Naive thymus-derived CD4-positive, alpha-beta T cell (primary cell): ENCODE data around the gene NCKAP5L. TPM values are rescaled to one million over a fixed set of nuclear protein-coding genes. Genes with fewer than 3 reads are reported as not detected.
A peak's percentile ranks its signal among the peaks of the same experiment; 100 is the strongest.

Experiments used
- ATAC-seq: fragments of 150-1000 bp; cut with Tn5 transposase; 2 replicates; pipeline ENCODE4 v1.10.0; 2021; ENCODE audit warnings: mild to moderate bottlenecking, moderate library complexity
- CTCF ChIA-PET: fragments of 350-600 bp; sonication (Branson Sonifier 250); formaldehyde crosslinking; loops from one replicate; lab custom pipeline; 2021; ENCODE audit warnings: antibody characterized with exemption; lab: Charles Lee
- POLR2A ChIA-PET: fragments of 350-600 bp; sonication (Branson Sonifier 250); formaldehyde crosslinking; loops from one replicate; lab custom pipeline; 2021; ENCODE audit warnings: antibody characterized with exemption, inconsistent platforms; lab: Charles Lee
- DNase-seq, 9 donors: peaks; one replicate each; pipeline versions ENCODE4 v3.0.0 to v3.0.0-alpha.2; 2020 to 2022; ENCODE audit warnings: mixed read lengths in 1 of 9
- H3K27ac ChIP-seq: one replicate; pipeline ENCODE4 v1.7.0; 2013; ENCODE audit warnings: mild to moderate bottlenecking, low read depth, low read length, moderate library complexity
- H3K27me3 ChIP-seq, 2 donors: one replicate each; pipeline ENCODE4 v1.7.0; 2013; ENCODE audit warnings: low read length in 2 of 2, mild to moderate bottlenecking in 2 of 2, moderate library complexity in 2 of 2; ENCODE audit not compliant: control insufficient read depth in 2 of 2, insufficient read depth in 2 of 2
- H3K36me3 ChIP-seq, 3 experiments: 1 replicate in 2 of 3; 2 replicates in 1 of 3; pipeline ENCODE4 v1.7.0; 2013; ENCODE audit warnings: low read length in 3 of 3, mild to moderate bottlenecking in 3 of 3, moderate library complexity in 1 of 3; ENCODE audit not compliant: insufficient read depth in 3 of 3, control insufficient read depth in 2 of 3
- H3K4me1 ChIP-seq, 2 donors: one replicate each; pipeline ENCODE4 v1.7.0; 2013; ENCODE audit warnings: low read length in 2 of 2, mild to moderate bottlenecking in 2 of 2, moderate library complexity in 1 of 2; ENCODE audit not compliant: control insufficient read depth in 2 of 2, insufficient read depth in 2 of 2
- H3K4me3 ChIP-seq: 2 replicates; pipeline ENCODE4 v1.7.0; 2013; ENCODE audit warnings: mild to moderate bottlenecking, low read length
- H3K9me3 ChIP-seq, 3 experiments: 1 replicate in 2 of 3; 2 replicates in 1 of 3; pipeline ENCODE4 v1.7.0; 2013; ENCODE audit warnings: low read length in 3 of 3; ENCODE audit not compliant: control insufficient read depth in 2 of 3
- H3K27ac Mint-ChIP-seq, 9 donors: one replicate each; pipeline ENCODE4 v1.8.0; 2020 to 2022; ENCODE audit warnings: mixed read lengths in 9 of 9, mild to moderate bottlenecking in 8 of 9, moderate library complexity in 5 of 9, inconsistent platforms in 2 of 9
- H3K27me3 Mint-ChIP-seq, 5 donors: one replicate each; pipeline ENCODE4 v1.8.0; 2021 to 2022; ENCODE audit warnings: mixed read lengths in 5 of 5, mild to moderate bottlenecking in 1 of 5
- H3K36me3 Mint-ChIP-seq, 5 donors: one replicate each; pipeline ENCODE4 v1.8.0; 2020 to 2022; ENCODE audit warnings: mixed read lengths in 5 of 5, mild to moderate bottlenecking in 3 of 5, inconsistent platforms in 1 of 5
- H3K4me1 Mint-ChIP-seq, 7 donors: one replicate each; pipeline ENCODE4 v1.8.0; 2020 to 2022; ENCODE audit warnings: mixed read lengths in 7 of 7, mild to moderate bottlenecking in 3 of 7, inconsistent platforms in 1 of 7
- H3K4me3 Mint-ChIP-seq, 10 donors: one replicate each; pipeline ENCODE4 v1.8.0; 2020 to 2022; ENCODE audit warnings: mild to moderate bottlenecking in 10 of 10, mixed read lengths in 10 of 10, moderate library complexity in 6 of 10, inconsistent platforms in 2 of 10
- H3K9me3 Mint-ChIP-seq, 11 donors: one replicate each; pipeline ENCODE4 v1.8.0; 2020 to 2022; ENCODE audit warnings: mixed read lengths in 11 of 11, mild to moderate bottlenecking in 4 of 11, inconsistent platforms in 1 of 11, moderate library complexity in 1 of 11
- intact Hi-C, 2 donors: fragments of 100-400 bp; cut with micrococcal nuclease; formaldehyde crosslinking; loops; one replicate each; pipeline ENCODE4 v1.15.1; 2023
- polyA plus RNA-seq, 2 donors: library from polyadenylated mRNA; unstranded; fragments of 300-500 nt; fragmentation: Illumina TruSeq; gene quantifications; one replicate each; pipeline ENCODE4 v1.2.3, GENCODE V29; 2021
- total RNA-seq, 6 experiments: library from RNA in 5 of 6; stranded (reverse) in 5 of 6; gene quantifications; 1 replicate in 5 of 6; 2 replicates in 1 of 6; pipeline ENCODE4 v1.2.3 and lab custom pipeline; 2021 to 2026

The NCKAP5L gene
- total and polyA plus RNA-seq, 7 experiments from 2014 or later = 1.8 to 27.5 (median 11.0) TPM

DNA sequence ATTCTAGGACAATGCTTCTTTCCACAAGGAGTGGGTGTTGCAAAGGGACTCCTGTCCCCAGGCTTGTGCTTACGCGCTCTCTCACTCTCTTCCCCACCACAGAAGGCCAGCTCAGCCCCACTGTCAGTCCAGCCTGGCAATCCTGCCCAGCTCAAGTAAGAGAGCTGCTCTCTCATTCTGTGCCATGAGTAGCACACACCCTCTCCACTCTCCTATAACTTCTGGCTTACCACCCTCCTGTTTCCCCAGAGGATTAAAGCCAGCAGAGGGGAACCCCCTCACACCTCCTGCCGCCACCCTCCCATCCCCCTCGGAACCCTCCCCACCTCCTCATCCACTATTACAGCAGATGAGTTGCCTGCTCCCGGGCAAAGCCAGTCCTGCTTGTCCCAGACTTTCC lies 17.1 kb downstream of the NCKAP5L start:
- POLR2A ChIA-PET = no interaction called here

DNA sequence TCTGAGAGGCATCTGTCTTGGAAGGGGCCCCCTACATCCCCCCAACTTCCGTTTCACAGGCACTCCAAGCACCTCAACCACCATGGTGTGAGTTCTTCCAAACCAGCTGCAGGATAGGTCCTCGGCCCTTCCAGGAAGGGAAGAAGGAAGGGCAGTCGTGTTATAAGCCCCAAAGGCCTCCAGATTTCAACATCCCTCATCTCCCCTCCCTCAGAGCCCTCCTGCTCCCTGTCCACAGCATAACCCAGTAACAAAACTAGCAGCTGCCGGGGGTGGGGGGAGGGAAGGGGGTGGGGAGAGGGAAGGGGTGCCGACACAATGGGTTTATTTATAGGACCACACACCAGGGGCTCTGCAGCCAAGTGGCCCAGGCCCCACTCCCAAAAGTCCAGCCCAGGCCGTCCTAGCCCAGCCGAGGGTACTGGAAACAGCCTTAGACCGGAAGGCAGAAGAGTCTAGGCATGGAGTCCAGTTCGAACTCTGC lies 18.3 kb downstream of the NCKAP5L start:
- H3K36me3 Mint-ChIP-seq = peaks cover 0 to 18% (median 6%) of the 10 kb centered on the region in 5 donors
- no peaks in the 10 kb centered on the region for H3K27me3 Mint-ChIP-seq
- intact Hi-C loops = no loop called here
- H3K9me3 Mint-ChIP-seq = no peaks in the 10 kb centered on the region
- CTCF ChIA-PET = no interaction called here
- Histone ChIP-seq H3K4me1 (no peaks in the 10 kb centered on the region), H3K27me3 (no peaks in the 10 kb centered on the region), H3K36me3 (peaks cover 0 to 12% (median 0%) of the 10 kb centered on the region in 3 experiments), H3K27ac (no peak overlapping the region), H3K9me3 (no peaks in the 10 kb centered on the region), H3K4me3 (no peak overlapping the region)
- no peak overlapping the region for H3K27ac Mint-ChIP-seq
- no peak for ATAC-seq
- no peak for DNase-seq
- no peak overlapping the region for H3K4me3 Mint-ChIP-seq
- peaks cover 3 to 8% (median 5%) of the 10 kb centered on the region in 7 donors for H3K4me1 Mint-ChIP-seq
- POLR2A ChIA-PET = interaction anchor here (0.9 kb wide), 1 partner anchor 17 kb away, joined by 4 read pairs; no protein-coding TSS in a partner anchor

More for the DNA sequence above, 17.1 kb downstream of the NCKAP5L start:
- Mint-ChIP-seq H3K4me1 (peaks cover 3 to 8% (median 6%) of the 10 kb centered on the region in 7 donors), H3K4me3 (no peak overlapping the region), H3K36me3 (peaks cover 0 to 12% (median 5%) of the 10 kb centered on the region in 5 donors), H3K27me3 (no peaks in the 10 kb centered on the region), H3K27ac (no peak overlapping the region), H3K9me3 (no peaks in the 10 kb centered on the region)
- intact Hi-C loops = no loop called here
- Histone ChIP-seq H3K36me3 (peaks cover 0 to 5% (median 0%) of the 10 kb centered on the region in 3 experiments), H3K9me3 (no peaks in the 10 kb centered on the region), H3K4me1 (no peaks in the 10 kb centered on the region), H3K4me3 (no peak overlapping the region), H3K27ac (no peak overlapping the region), H3K27me3 (no peaks in the 10 kb centered on the region)
- CTCF ChIA-PET = interaction anchor here (0.7 kb wide), 1 partner anchor 89 kb away, joined by 3 read pairs; no protein-coding TSS in a partner anchor
- DNase-seq (no peak), ATAC-seq (no peak)

DNA sequence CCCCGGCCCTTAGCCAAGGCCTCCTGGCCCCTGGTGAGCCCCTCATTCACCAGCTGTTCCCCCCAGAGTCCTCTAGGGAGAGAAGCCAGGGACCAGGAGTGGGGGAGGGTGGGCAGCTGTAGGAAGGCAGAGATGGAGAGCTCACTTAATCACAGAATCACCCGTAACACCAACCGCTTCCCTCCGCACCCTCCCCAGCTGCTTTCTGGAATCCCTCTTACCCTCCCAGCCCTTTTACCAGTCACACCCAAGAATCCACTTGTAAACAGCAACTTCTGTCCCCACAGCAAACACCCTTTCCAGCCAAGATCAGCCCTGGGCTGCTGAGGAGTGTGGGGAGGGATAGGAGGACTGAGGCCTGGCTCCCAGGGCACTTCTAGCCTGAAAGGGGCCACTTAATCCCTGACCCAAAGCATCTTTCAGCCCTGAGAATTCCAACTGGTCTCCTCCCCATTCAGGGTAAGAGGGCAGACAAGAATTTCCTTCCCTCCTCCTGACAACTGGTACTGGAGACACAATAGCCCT lies 18.8 kb downstream of the NCKAP5L start:
- Histone ChIP-seq H3K27me3 (no peaks in the 10 kb centered on the region), H3K27ac (no peak overlapping the region), H3K36me3 (peaks cover 0 to 17% (median 0%) of the 10 kb centered on the region in 3 experiments), H3K9me3 (no peaks in the 10 kb centered on the region), H3K4me3 (no peak overlapping the region), H3K4me1 (no peaks in the 10 kb centered on the region)
- Mint-ChIP-seq H3K4me3 (no peak overlapping the region), H3K27me3 (no peaks in the 10 kb centered on the region), H3K36me3 (peaks cover 0 to 14% (median 2%) of the 10 kb centered on the region in 5 donors), H3K9me3 (no peaks in the 10 kb centered on the region), H3K27ac (no peak overlapping the region), H3K4me1 (peaks cover 0 to 8% (median 4%) of the 10 kb centered on the region in 7 donors)
- intact Hi-C loops = no loop called here
- no peak for DNase-seq
- CTCF ChIA-PET = no interaction called here
- ATAC-seq = no peak
- POLR2A ChIA-PET = no interaction called here

DNA sequence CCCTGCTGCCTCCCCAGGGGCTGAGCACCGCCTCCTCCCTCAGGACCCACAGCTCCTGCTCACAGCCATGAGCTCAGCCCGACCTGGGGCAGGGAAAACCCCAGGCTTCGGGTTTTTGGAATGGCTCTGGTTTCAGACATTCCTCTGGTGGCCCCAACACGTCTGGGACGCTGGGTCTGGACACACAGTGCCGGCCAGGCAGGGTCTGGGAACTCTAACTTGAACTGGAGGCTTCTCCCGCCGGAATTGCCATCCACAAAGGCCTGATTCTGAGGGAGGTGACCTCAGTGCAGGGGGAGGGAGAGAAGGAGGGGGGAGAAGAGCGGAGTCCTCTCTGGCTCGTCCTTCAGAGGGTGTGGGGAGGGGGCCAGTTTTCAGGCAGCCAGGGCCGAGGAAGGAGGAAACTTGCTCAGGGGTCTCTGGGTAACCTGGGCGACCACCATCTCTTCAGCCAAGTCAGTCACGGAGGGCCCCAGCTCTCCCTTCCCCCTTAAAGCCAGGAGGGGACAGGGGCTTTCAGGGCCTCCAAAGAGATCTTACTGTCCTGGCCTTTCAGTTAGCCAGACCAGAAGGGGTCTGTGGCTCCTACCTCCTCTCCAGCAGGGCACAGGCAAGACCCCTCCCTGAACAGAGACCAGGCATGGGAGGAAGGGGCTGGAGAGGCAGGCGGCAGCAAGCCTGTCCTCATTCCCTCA lies 19.4 kb downstream of the NCKAP5L start:
- Mint-ChIP-seq H3K27me3 (no peaks in the 10 kb centered on the region), H3K27ac (no peak overlapping the region), H3K4me3 (no peak overlapping the region), H3K4me1 (peaks cover 0 to 8% (median 4%) of the 10 kb centered on the region in 7 donors), H3K9me3 (no peaks in the 10 kb centered on the region), H3K36me3 (peaks cover 0 to 13% (median 0%) of the 10 kb centered on the region in 5 donors)
- POLR2A ChIA-PET = no interaction called here
- no peaks in the 10 kb centered on the region for H3K9me3 ChIP-seq
- intact Hi-C loops = no loop called here
- peaks cover 0 to 20% (median 0%) of the 10 kb centered on the region in 3 experiments for H3K36me3 ChIP-seq
- ATAC-seq (no peak), DNase-seq (no peak)
- CTCF ChIA-PET = interaction anchor here (0.6 kb wide), 1 partner anchor 61 kb away, joined by 3 read pairs; no protein-coding TSS in a partner anchor
- H3K27me3 ChIP-seq = no peaks in the 10 kb centered on the region
- H3K4me3 ChIP-seq = no peak overlapping the region
- no peak overlapping the region for H3K27ac ChIP-seq
- no peaks in the 10 kb centered on the region for H3K4me1 ChIP-seq

DNA sequence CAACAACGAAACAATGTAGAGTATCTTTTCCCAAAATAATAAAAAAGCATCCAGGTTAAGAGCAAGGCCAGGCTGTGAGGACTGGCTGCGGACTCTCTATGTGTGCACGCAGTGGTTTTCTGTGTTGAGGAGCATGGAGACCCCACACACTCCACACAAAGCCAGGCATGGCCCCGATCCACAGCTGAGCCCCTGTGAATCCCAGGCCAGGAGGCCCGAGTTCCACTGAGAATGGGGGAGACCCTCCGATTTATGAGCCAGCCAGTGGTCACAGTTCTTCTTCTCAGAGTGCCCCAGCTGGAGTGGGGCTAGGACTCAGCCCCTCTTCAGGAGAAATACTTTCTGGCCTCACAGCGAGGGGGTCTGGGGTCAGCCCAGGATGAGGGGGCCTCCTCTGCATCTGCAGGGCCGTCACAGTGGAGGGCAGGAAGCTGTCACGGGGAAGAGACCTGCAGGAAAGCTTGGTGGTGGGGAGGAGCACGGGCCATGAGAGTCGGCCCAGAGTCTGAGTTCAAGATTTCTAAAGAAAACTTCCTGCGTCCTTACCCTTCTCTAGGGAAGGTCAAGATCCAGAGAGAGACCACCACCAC lies 20.1 kb downstream of the NCKAP5L start:
- no peak for DNase-seq
- no peaks in the 10 kb centered on the region for H3K9me3 Mint-ChIP-seq
- H3K27me3 Mint-ChIP-seq = no peaks in the 10 kb centered on the region
- intact Hi-C loops = no loop called here
- Histone ChIP-seq H3K27me3 (no peaks in the 10 kb centered on the region), H3K4me3 (no peak overlapping the region), H3K36me3 (peaks cover 0 to 27% (median 0%) of the 10 kb centered on the region in 3 experiments), H3K27ac (no peak overlapping the region), H3K9me3 (no peaks in the 10 kb centered on the region), H3K4me1 (no peaks in the 10 kb centered on the region)
- POLR2A ChIA-PET = no interaction called here
- CTCF ChIA-PET = no interaction called here
- peaks cover 0 to 8% (median 4%) of the 10 kb centered on the region in 7 donors for H3K4me1 Mint-ChIP-seq
- H3K27ac Mint-ChIP-seq = peak overlapping the region in 1 of 9 donors; percentile 28
- peaks cover 0 to 15% (median 0%) of the 10 kb centered on the region in 5 donors for H3K36me3 Mint-ChIP-seq
- no peak for ATAC-seq
- no peak overlapping the region for H3K4me3 Mint-ChIP-seq

DNA sequence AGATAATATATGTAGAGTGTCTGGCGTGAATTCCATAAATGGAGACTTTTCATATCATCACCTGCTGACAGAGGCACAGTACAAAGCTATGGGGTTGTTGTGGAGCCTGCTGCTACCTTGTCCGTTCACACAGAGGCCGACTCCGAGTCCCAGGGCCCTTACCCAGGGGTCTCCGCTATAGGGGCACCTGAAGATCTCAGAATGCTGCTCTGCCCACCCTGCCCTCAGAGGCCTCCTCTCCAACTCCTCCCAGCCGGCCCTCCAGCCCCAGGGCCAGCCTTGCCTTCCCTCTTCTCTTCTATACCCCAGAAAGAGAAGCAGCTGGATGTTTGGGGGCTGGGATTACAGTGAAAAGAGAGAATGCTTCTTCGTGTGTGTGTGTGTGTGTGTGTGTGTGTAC lies 21.3 kb downstream of the NCKAP5L start:
- H3K9me3 Mint-ChIP-seq = no peaks in the 10 kb centered on the region
- H3K36me3 ChIP-seq = peaks cover 0 to 34% (median 0%) of the 10 kb centered on the region in 3 experiments
- no peak overlapping the region for H3K27ac ChIP-seq
- intact Hi-C loops = no loop called here
- H3K9me3 ChIP-seq = no peaks in the 10 kb centered on the region
- H3K27ac Mint-ChIP-seq = no peak overlapping the region
- POLR2A ChIA-PET = no interaction called here
- H3K36me3 Mint-ChIP-seq = peaks cover 0 to 17% (median 0%) of the 10 kb centered on the region in 5 donors
- H3K27me3 ChIP-seq = no peaks in the 10 kb centered on the region
- no peak overlapping the region for H3K4me3 ChIP-seq
- H3K4me1 ChIP-seq = no peaks in the 10 kb centered on the region
- CTCF ChIA-PET = no interaction called here
- DNase-seq (no peak), ATAC-seq (no peak)
- H3K4me3 Mint-ChIP-seq = no peak overlapping the region
- no peaks in the 10 kb centered on the region for H3K27me3 Mint-ChIP-seq
- H3K4me1 Mint-ChIP-seq = peaks cover 0 to 5% (median 2%) of the 10 kb centered on the region in 7 donors
